AG10803 (cell line): Measurements from ENCODE around the gene C3orf49.

Experiments
- DNase-seq: peaks from one replicate; pipeline ENCODE4 v3.0.0; 2010; ENCODE audit warnings: low read depth
- H3K4me3 ChIP-seq: 2 replicates; pipeline ENCODE4 v1.5.1; 2011; ENCODE audit warnings: mild to moderate bottlenecking, low read length, control low read depth
- TF ChIP-seq, protein P1 (sequence below): conservative IDR thresholded peaks from 2 replicates; pipeline ENCODE4 v1.5.1; 2011; ENCODE audit warnings: mild to moderate bottlenecking, low read length, control low read depth, inconsistent platforms

Gene C3orf49

GRCh38 chr3:63819151-63819398 lies at the start of gene C3orf49:
TSS of gene C3orf49 (plus strand) at chr3:63819299. CDS start at chr3:63819472, 173 bp downstream.
- no peak for DNase-seq
- TF ChIP-seq, protein P1, sequence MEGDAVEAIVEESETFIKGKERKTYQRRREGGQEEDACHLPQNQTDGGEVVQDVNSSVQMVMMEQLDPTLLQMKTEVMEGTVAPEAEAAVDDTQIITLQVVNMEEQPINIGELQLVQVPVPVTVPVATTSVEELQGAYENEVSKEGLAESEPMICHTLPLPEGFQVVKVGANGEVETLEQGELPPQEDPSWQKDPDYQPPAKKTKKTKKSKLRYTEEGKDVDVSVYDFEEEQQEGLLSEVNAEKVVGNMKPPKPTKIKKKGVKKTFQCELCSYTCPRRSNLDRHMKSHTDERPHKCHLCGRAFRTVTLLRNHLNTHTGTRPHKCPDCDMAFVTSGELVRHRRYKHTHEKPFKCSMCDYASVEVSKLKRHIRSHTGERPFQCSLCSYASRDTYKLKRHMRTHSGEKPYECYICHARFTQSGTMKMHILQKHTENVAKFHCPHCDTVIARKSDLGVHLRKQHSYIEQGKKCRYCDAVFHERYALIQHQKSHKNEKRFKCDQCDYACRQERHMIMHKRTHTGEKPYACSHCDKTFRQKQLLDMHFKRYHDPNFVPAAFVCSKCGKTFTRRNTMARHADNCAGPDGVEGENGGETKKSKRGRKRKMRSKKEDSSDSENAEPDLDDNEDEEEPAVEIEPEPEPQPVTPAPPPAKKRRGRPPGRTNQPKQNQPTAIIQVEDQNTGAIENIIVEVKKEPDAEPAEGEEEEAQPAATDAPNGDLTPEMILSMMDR, result no peak

DNA sequence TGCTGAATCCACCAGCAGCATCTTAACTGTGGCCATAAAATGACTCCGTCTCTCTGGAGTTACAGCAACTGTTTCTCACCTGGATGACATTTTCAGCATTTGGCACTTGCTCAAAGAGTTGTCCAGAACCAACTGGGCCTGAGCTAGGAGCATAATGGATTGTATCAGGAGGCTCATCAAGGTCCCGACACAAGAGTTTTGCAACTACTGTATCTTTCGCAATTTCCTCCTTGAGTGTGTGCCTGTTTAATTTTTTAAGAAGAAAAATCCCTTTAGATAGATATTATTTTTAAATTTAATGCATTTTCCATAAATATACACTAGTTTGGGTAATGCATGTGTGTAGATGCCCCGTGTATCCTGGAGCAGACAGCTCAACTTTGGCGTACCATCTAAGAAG lies 44.3 kb upstream of the C3orf49 start:
- TF ChIP-seq, protein P1, result no peak
- no peak overlapping the region for H3K4me3 ChIP-seq
- DNase-seq, result peak; percentile 41

More at GRCh38 chr3:63819151-63819398, at the start of gene C3orf49:
- no peak within 1 kb of the TSS for H3K4me3 ChIP-seq

DNA sequence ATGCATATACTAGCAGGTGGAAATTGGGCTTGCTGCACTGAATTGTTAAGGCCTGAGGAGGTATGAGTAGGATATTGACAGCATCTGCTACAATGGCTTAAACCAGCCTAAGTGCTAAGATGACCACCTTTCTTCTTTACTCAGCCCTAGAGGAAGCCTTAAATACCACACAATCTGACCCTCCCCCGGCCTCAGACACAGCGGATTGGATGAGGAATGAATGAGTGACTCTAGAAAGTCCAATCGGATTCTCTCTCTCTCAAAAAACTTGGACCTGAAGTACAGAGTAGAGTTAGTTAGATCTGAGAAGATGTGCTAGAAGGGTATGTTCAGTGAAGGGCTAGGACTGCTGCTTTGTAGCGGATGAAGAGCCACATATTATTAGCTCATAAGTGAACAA lies 39.9 kb upstream of the C3orf49 start:
- H3K4me3 ChIP-seq, result no peak overlapping the region
- DNase-seq, result no peak
- TF ChIP-seq, protein P1, result no peak

DNA sequence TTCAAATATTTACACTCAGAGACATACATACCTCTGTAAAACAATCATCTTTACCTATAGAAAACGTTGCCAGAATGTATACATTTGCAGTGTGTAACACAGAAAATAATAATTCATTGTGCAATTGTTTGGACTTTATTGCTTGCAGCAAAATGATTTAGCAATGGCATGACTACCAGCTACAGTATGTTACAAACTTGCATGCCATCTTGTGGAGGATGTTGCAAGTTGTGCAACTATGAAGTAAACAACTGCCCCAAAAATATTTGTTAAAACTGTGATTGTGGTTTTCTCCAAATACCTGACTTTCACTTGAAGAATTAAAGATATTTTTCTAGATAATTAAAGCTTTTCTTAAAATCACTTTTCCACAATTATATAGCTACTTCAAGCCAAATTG lies 27.1 kb upstream of the C3orf49 start:
- H3K4me3 ChIP-seq, result no peak overlapping the region
- peak; percentile 89 for DNase-seq
- TF ChIP-seq, protein P1, result peak; percentile 67

GRCh38 chr3:63795438-63795837 lies 23.7 kb upstream of the C3orf49 start:
- H3K4me3 ChIP-seq, result no peak overlapping the region
- no peak for DNase-seq
- TF ChIP-seq, protein P1, result no peak

DNA sequence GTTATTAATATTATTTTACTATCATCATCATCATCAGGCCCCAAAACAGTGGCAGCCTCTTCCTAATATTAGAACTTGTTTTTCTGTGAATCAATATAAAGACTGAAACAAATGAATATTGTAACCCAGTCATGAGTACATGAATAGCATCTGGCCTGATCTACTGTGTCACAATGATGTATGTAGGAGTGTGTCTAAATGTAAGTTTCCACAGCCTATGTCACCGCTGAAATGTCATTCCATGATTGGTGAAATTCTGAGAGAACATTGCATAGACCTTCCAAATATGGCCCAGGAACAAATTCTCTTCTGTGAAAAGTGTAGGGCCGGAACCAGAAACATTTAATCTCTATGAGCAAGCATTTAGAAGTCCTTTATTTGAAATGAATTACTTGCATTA lies 20.6 kb upstream of the C3orf49 start:
- DNase-seq, result no peak
- H3K4me3 ChIP-seq, result no peak overlapping the region
- TF ChIP-seq, protein P1, result no peak

- H3K4me3 ChIP-seq, result no peak overlapping the region
- DNase-seq, result no peak
Observed at GRCh38 chr3:63798949-63799348, 20.1 kb upstream of the C3orf49 start.

More at GRCh38 chr3:63798949-63799348, 20.1 kb upstream of the C3orf49 start:
- TF ChIP-seq, protein P1, result no peak
